ENCODE measurements around the gene GALNT14.

DNA sequence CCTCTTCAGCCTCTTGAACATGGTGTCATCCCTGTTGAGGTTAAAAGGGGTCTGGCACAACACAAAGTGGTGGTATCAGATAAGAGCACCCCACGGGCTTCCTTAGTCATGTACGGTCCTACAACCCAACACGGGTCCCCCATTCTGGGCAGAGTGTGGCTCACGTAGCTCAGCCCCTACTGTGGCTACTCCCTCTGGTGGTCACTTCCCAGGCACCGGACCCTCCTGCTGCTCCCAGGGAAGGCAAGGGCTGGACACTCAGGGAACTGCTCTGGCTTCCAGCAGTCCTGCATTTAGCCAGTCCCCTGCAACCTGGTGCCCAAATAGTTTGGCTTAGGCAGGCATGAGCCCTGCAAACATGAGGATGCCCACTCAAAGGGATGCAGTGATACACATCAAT is 58.6 kb downstream of the GALNT14 start:
- TF ChIP-seq, protein P1, sequence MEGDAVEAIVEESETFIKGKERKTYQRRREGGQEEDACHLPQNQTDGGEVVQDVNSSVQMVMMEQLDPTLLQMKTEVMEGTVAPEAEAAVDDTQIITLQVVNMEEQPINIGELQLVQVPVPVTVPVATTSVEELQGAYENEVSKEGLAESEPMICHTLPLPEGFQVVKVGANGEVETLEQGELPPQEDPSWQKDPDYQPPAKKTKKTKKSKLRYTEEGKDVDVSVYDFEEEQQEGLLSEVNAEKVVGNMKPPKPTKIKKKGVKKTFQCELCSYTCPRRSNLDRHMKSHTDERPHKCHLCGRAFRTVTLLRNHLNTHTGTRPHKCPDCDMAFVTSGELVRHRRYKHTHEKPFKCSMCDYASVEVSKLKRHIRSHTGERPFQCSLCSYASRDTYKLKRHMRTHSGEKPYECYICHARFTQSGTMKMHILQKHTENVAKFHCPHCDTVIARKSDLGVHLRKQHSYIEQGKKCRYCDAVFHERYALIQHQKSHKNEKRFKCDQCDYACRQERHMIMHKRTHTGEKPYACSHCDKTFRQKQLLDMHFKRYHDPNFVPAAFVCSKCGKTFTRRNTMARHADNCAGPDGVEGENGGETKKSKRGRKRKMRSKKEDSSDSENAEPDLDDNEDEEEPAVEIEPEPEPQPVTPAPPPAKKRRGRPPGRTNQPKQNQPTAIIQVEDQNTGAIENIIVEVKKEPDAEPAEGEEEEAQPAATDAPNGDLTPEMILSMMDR (IDR thresholded peaks at IDR 0.05), result no peak
- no peak for TF ChIP-seq POLR2AphosphoS5 (IDR thresholded peaks at IDR 0.05)
- TF ChIP-seq POLR2A (IDR thresholded peaks at IDR 0.05), result no peak
